HCT116 (cell line): Measurements from ENCODE around the gene ATL2. TPM values are rescaled to one million over a fixed set of nuclear protein-coding genes. Genes with fewer than 3 reads are reported as not detected.

Experiments used
- ATAC-seq: fragments of 200-7000 bp; cut with Tn5 transposase; 2 replicates; pipeline ENCODE4 v1.9.1; 2020; ENCODE audit warnings: mild to moderate bottlenecking, moderate library complexity
- BruUV-seq: library from RNA; stranded (reverse); fragments of 400-500 nt; replicated peaks from 2 replicates; lab custom pipeline; 2021; lab: Mats Ljungman, UMichigan
- CTCF ChIA-PET: fragments of 300-600 bp; sonication (Branson Sonifier 250); formaldehyde crosslinking; loops from one replicate; lab custom pipeline; 2021; ENCODE audit warnings: antibody characterized with exemption; lab: Charles Lee
- POLR2A ChIA-PET: fragments of 300-600, 350-600 bp; sonication (Branson Sonifier 250); formaldehyde crosslinking; loops from one replicate; lab custom pipeline; 2021; ENCODE audit warnings: antibody characterized with exemption; lab: Charles Lee
- RAD21 ChIA-PET, 2 experiments: fragments of 300-600 bp; sonication (Branson Sonifier 250); formaldehyde crosslinking; loops; one replicate each; lab custom pipeline; 2023; ENCODE audit warnings: low total read pairs in 2 of 2; ENCODE audit not compliant: uncharacterized antibody in 2 of 2, unreplicated experiment in 2 of 2, low non-redundant PET in 1 of 2; lab: Charles Lee
- DNase-seq: peaks from one replicate; pipeline ENCODE4 v3.0.0-alpha.2; 2010; ENCODE audit warnings: low read depth, low spot score
- H2AFZ ChIP-seq: fragments of 200-600 bp; shearing (Covaris generic), sonication (generic); 2 replicates; pipeline ENCODE4 v1.6.1; 2017; ENCODE audit warnings: low read depth, mixed run types, mixed read lengths, antibody characterized with exemption, low read length; ENCODE audit not compliant: poor library complexity, severe bottlenecking
- H3K27ac ChIP-seq: 2 replicates; pipeline ENCODE4 v1.5.1; 2012; ENCODE audit warnings: low read depth, low read length
- H3K27me3 ChIP-seq: fragments of 200-600 bp; sonication (generic); 2 replicates; pipeline ENCODE4 v1.6.1; 2016; ENCODE audit warnings: mixed run types, low read length, mixed read lengths; ENCODE audit not compliant: insufficient read depth
- H3K36me3 ChIP-seq, 2 experiments: fragments of 200-500 bp in 1 of 2; fragments of 200-600 bp in 1 of 2; sonication (Bioruptor generic) in 1 of 2; sonication (generic) in 1 of 2; 2 replicates each; pipeline versions ENCODE4 v1.5.1 to v1.6.1; 2014 to 2016; ENCODE audit warnings: low read length in 2 of 2, inconsistent platforms in 1 of 2, mixed read lengths in 1 of 2, mixed run types in 1 of 2; ENCODE audit not compliant: insufficient read depth in 2 of 2, control insufficient read depth in 1 of 2
- H3K4me1 ChIP-seq, 2 experiments: fragments of 200-600 bp in 1 of 2; sonication (generic) in 1 of 2; 2 replicates each; pipeline versions ENCODE4 v1.5.1 to v1.6.1; 2012 to 2017; ENCODE audit warnings: low read length in 2 of 2, inconsistent platforms in 1 of 2, mild to moderate bottlenecking in 1 of 2, mixed read lengths in 1 of 2, mixed run types in 1 of 2, moderate library complexity in 1 of 2; ENCODE audit not compliant: insufficient read depth in 2 of 2, control insufficient read depth in 1 of 2
- H3K4me2 ChIP-seq: fragments of 200-600 bp; sonication (generic); 2 replicates; pipeline ENCODE4 v1.6.1; 2017; ENCODE audit warnings: mixed run types, low read length, mixed read lengths
- H3K4me3 ChIP-seq, 2 experiments: fragments of 200-600 bp in 1 of 2; sonication (generic) in 1 of 2; replicated peaks in 1 of 2; 2 replicates each; pipeline ENCODE4 v1.5.1; 2011 to 2016; ENCODE audit warnings: low read length in 2 of 2, control low read depth in 1 of 2, low read depth in 1 of 2, mild to moderate bottlenecking in 1 of 2, mixed read lengths in 1 of 2, mixed run types in 1 of 2
- H3K79me2 ChIP-seq: fragments of 200-600 bp; sonication (generic); 2 replicates; pipeline ENCODE4 v1.6.1; 2017; ENCODE audit warnings: mild to moderate bottlenecking, mixed run types, low read length, moderate library complexity, mixed read lengths; ENCODE audit not compliant: insufficient read depth
- H3K9ac ChIP-seq: fragments of 200-600 bp; sonication (generic); 2 replicates; pipeline ENCODE4 v1.6.1; 2016; ENCODE audit warnings: low read length, mixed read lengths
- H3K9me2 ChIP-seq: fragments of 200-600 bp; sonication (generic), shearing (Covaris generic); 2 replicates; pipeline ENCODE4 v1.6.1; 2017; ENCODE audit warnings: mixed run types, mild to moderate bottlenecking, moderate library complexity; ENCODE audit not compliant: insufficient read depth
- H3K9me3 ChIP-seq, 2 experiments: fragments of 200-500 bp in 1 of 2; fragments of 200-600 bp in 1 of 2; sonication (Bioruptor generic) in 1 of 2; sonication (generic) in 1 of 2; 2 replicates each; pipeline ENCODE4 v1.6.1; 2014 to 2017; ENCODE audit warnings: low read length in 2 of 2, mixed read lengths in 2 of 2, inconsistent platforms in 1 of 2, low read depth in 1 of 2, mild to moderate bottlenecking in 1 of 2, mixed run types in 1 of 2, moderate library complexity in 1 of 2; ENCODE audit not compliant: control insufficient read depth in 1 of 2, insufficient read depth in 1 of 2
- H4K20me1 ChIP-seq: fragments of 200-600 bp; sonication (generic), shearing (Covaris generic); 2 replicates; pipeline ENCODE4 v1.6.1; 2017; ENCODE audit warnings: mixed run types, mild to moderate bottlenecking, moderate library complexity; ENCODE audit not compliant: insufficient read depth
- ATF3 ChIP-seq: IDR thresholded peaks from 2 replicates; pipeline ENCODE4 v1.6.1; 2012
- CBX3 ChIP-seq: IDR thresholded peaks from 2 replicates; pipeline ENCODE4 v1.6.1; 2012; ENCODE audit warnings: low read depth
- CEBPB ChIP-seq: IDR thresholded peaks from 2 replicates; pipeline ENCODE4 v1.6.1; 2012; ENCODE audit warnings: low read depth
- CTCF ChIP-seq, 3 experiments: fragments of 200-600 bp in 1 of 3; sonication (generic) in 1 of 3; IDR thresholded peaks in 2 of 3; conservative IDR thresholded peaks in 1 of 3; 2 replicates each; pipeline ENCODE4 v1.5.1; 2012 to 2017; ENCODE audit warnings: low read depth in 2 of 3, low read length in 2 of 3, antibody characterized with exemption in 1 of 3, borderline replicate concordance in 1 of 3, control low read depth in 1 of 3, mild to moderate bottlenecking in 1 of 3, mixed read lengths in 1 of 3, mixed run types in 1 of 3, moderate library complexity in 1 of 3; ENCODE audit not compliant: insufficient read depth in 1 of 3
- EGR1 ChIP-seq: IDR thresholded peaks from 2 replicates; pipeline ENCODE4 v1.6.1; 2012; ENCODE audit warnings: low read depth
- ELF1 ChIP-seq: IDR thresholded peaks from 2 replicates; pipeline ENCODE4 v1.6.1; 2012; ENCODE audit warnings: low read depth, borderline replicate concordance
- EZH2 ChIP-seq: fragments of 200-600 bp; sonication (generic); IDR thresholded peaks from 2 replicates; pipeline ENCODE4 v1.6.1; 2017; ENCODE audit warnings: antibody characterized with exemption, mixed run types
- RAD21 ChIP-seq: IDR thresholded peaks from 2 replicates; pipeline ENCODE4 v1.6.1; 2012; ENCODE audit warnings: low read depth, mild to moderate bottlenecking
- SRF ChIP-seq: IDR thresholded peaks from 2 replicates; pipeline ENCODE4 v1.6.1; 2012; ENCODE audit warnings: low read depth
- intact Hi-C: fragments of 100-400 bp; cut with micrococcal nuclease; formaldehyde crosslinking; loops from 2 replicates; pipeline ENCODE4 v1.10.0; 2022
- total RNA-seq: library from RNA; stranded (reverse); gene quantifications from one replicate; pipeline ENCODE4 v1.2.1, GENCODE V29; 2021; ENCODE audit not compliant: unreplicated experiment

The ATL2 gene
- total RNA-seq, 1 experiment from 2014 or later = 80.7 TPM

GRCh38 chr2:38277245-38278116 is 99.6 kb downstream of the ATL2 start (continued):
- no peak for TF ChIP-seq CTCF (IDR thresholded peaks at IDR 0.05 in 2 of 3, conservative IDR thresholded peaks at IDR 0.05 in 1 of 3; ENCODE audit: borderline replicate concordance in 1 of 3, insufficient read depth in 1 of 3, low read depth in 2 of 3, low read length in 2 of 3)
- TF ChIP-seq ATF3 = no peak
- TF ChIP-seq ELF1 = no peak

GRCh38 chr2:38274286-38275276 is 102.5 kb downstream of the ATL2 start:
- Histone ChIP-seq H3K36me3 (no peaks in the 10 kb centered on the region), H4K20me1 (no peaks in the 10 kb centered on the region), H3K79me2 (no peaks in the 10 kb centered on the region), H3K9ac (no peak overlapping the region), H3K4me1 (no peaks in the 10 kb centered on the region), H3K9me3 (no peaks in the 10 kb centered on the region), H3K9me2 (no peaks in the 10 kb centered on the region), H3K4me2 (no peak overlapping the region), H3K4me3 (no peak overlapping the region), H3K27me3 (no peaks in the 10 kb centered on the region), H3K27ac (no peak overlapping the region), H2AFZ (peak overlapping the region; percentile 83)
- peak; percentile 79 for DNase-seq
- intact Hi-C loops = loop anchor here (1.0 to 5.0 kb wide), 6 partner anchors 112 to 878 kb away; partner anchors contain the start of gene RMDN2
- ChIA-PET CTCF (interaction anchor here (0.6 to 2.9 kb wide), 26 partner anchors 19 to 878 kb away, joined by 3 to 27 read pairs (median 5); partner anchors contain the start of genes CYP1B1 and RMDN2), POLR2A (interaction anchor here (1.0 kb wide), 1 partner anchor 198 kb away, joined by 3 read pairs; the partner anchor contains the start of gene CYP1B1), RAD21 (interaction anchor here (0.7 to 1.0 kb wide), 4 partner anchors 55 to 159 kb away, joined by 3 to 5 read pairs (median 4); no protein-coding TSS in a partner anchor)
- ATAC-seq = peak; percentile 92
- peak; percentile 93 for TF ChIP-seq RAD21
- TF ChIP-seq CTCF (IDR thresholded peaks at IDR 0.05 in 2 of 3, conservative IDR thresholded peaks at IDR 0.05 in 1 of 3; ENCODE audit: borderline replicate concordance in 1 of 3, insufficient read depth in 1 of 3, low read depth in 2 of 3, low read length in 2 of 3) = peak; percentile 37 to 78 (median 72); a peak in 5 of 6 replicates
- TF ChIP-seq EZH2 = no peak
- no peak for TF ChIP-seq CBX3
- no peak for TF ChIP-seq SRF
- TF ChIP-seq CEBPB = no peak
- no peak for TF ChIP-seq EGR1
- no TSS peak for BruUV-seq
